GM12878 (cell line): Measurements from ENCODE around the gene RACGAP1.

Experiments used
- ATF2 ChIP-seq: IDR thresholded peaks from 2 replicates; pipeline ENCODE4 v1.6.1; 2012; ENCODE audit warnings: low read length, inconsistent platforms
- BCLAF1 ChIP-seq: fragments of 450-650 bp; IDR thresholded peaks from 2 replicates; pipeline ENCODE4 v1.6.1; 2017; ENCODE audit warnings: antibody characterized with exemption, mild to moderate bottlenecking, moderate library complexity
- CEBPZ ChIP-seq: fragments of 150-350 bp; IDR thresholded peaks from 2 replicates; pipeline ENCODE4 v1.6.1; 2016; ENCODE audit warnings: low read depth, low read length
- CTCF ChIP-seq, 3 experiments: IDR thresholded peaks in 2 of 3; conservative IDR thresholded peaks in 1 of 3; 2 replicates each; pipeline ENCODE4 v1.5.1; 2011; ENCODE audit warnings: low read depth in 3 of 3, low read length in 3 of 3, mild to moderate bottlenecking in 3 of 3, control low read depth in 2 of 3, moderate library complexity in 2 of 3, inconsistent platforms in 1 of 3, mixed read lengths in 1 of 3; ENCODE audit not compliant: control insufficient read depth in 2 of 3, insufficient read depth in 1 of 3; ENCODE audit errors: extremely low read depth in 1 of 3
- HSF1 ChIP-seq: fragments of 150-350 bp; IDR thresholded peaks from 2 replicates; pipeline ENCODE4 v1.6.1; 2014; ENCODE audit warnings: mild to moderate bottlenecking, low read depth, low read length
- IKZF1 ChIP-seq: fragments of 450-650 bp; conservative IDR thresholded peaks from 2 replicates; pipeline ENCODE4 v1.6.1; 2017; ENCODE audit warnings: antibody characterized with exemption, mild to moderate bottlenecking
- POLR2AphosphoS5 ChIP-seq: IDR thresholded peaks from 2 replicates; pipeline ENCODE4 v1.6.1; 2011; ENCODE audit warnings: mild to moderate bottlenecking, low read length, inconsistent platforms
- RAD21 ChIP-seq: IDR thresholded peaks from 2 replicates; pipeline ENCODE4 v1.6.1; 2011; ENCODE audit warnings: mild to moderate bottlenecking, low read depth, low read length, moderate library complexity; ENCODE audit not compliant: insufficient read depth
- RCOR1 ChIP-seq: conservative IDR thresholded peaks from 2 replicates; pipeline ENCODE4 v1.6.1; 2012; ENCODE audit warnings: low read depth, low read length, improper control_type of control experiment
- SMC3 ChIP-seq: IDR thresholded peaks from 2 replicates; pipeline ENCODE4 v1.6.1; 2011; ENCODE audit warnings: low read length, improper control_type of control experiment, borderline replicate concordance
- TAF1 ChIP-seq: IDR thresholded peaks from 2 replicates; pipeline ENCODE4 v1.6.1; 2011; ENCODE audit warnings: mild to moderate bottlenecking, low read depth, low read length, borderline replicate concordance
- ZBTB33 ChIP-seq: fragments of 450-650 bp; IDR thresholded peaks from 2 replicates; pipeline ENCODE4 v1.6.1; 2017; ENCODE audit warnings: mild to moderate bottlenecking
- ZSCAN29 ChIP-seq: fragments of 450-650 bp; IDR thresholded peaks from 2 replicates; pipeline ENCODE4 v1.6.1; 2017; ENCODE audit warnings: mild to moderate bottlenecking, moderate library complexity

GRCh38 chr12:50055831-50056638 lies 30.7 kb upstream of the RACGAP1 start:
- TF ChIP-seq RAD21 (peak; percentile 79), ZSCAN29 (no peak), TAF1 (no peak), BCLAF1 (no peak), SMC3 (peak; percentile 75), POLR2AphosphoS5 (no peak), CTCF (IDR thresholded peaks at IDR 0.05 in 2 of 3, conservative IDR thresholded peaks at IDR 0.05 in 1 of 3; ENCODE audit: control insufficient read depth in 2 of 3, extremely low read depth in 1 of 3, insufficient read depth in 1 of 3, low read depth in 3 of 3, low read length in 3 of 3) (peak; percentile 81 to 98 (median 96)), IKZF1 (peak; percentile 41; the same call in 1 of the 2 replicates), ATF2 (no peak), CEBPZ (no peak), ZBTB33 (no peak), HSF1 (no peak), RCOR1 (no peak)
